AG09309 (cell line): ENCODE data around the gene SOBP.
A peak's percentile ranks its signal among the peaks of the same experiment; 100 is the strongest.

Source experiments
- DNase-seq: peaks from one replicate; pipeline ENCODE4 v3.0.0-alpha.2; 2010; ENCODE audit warnings: low read depth
- H3K4me3 ChIP-seq: 2 replicates; pipeline ENCODE4 v1.5.1; 2011; ENCODE audit warnings: mild to moderate bottlenecking, low read depth, low read length, moderate library complexity; ENCODE audit not compliant: control insufficient read depth
- TF ChIP-seq, protein P1 (sequence below): IDR thresholded peaks from 2 replicates; pipeline ENCODE4 v1.5.1; 2011; ENCODE audit warnings: mild to moderate bottlenecking, low read depth, low read length, inconsistent platforms; ENCODE audit not compliant: insufficient read depth, control insufficient read depth; ENCODE audit errors: missing control alignments

The SOBP gene

DNA sequence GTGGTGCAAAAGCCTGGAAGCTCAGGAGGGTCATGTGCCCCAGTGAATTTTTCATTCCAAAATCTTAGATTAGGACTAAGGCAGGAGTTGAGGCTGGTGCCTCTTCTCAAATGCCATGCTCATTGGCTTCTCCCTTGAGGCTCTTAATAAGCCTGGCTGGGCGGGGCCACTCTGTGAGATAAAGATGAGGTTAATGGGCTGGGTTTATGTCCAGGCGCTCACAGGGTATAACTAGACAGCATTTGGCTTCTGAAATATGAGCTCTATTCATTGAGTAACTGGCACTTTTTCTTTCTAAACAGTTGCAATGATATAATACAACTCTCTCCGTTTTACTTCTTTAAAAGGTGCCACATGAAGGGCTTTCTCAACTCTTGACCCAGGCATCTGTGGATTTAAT, 177.9 kb downstream of the SOBP start:
- DNase-seq, result no peak
- TF ChIP-seq, protein P1, sequence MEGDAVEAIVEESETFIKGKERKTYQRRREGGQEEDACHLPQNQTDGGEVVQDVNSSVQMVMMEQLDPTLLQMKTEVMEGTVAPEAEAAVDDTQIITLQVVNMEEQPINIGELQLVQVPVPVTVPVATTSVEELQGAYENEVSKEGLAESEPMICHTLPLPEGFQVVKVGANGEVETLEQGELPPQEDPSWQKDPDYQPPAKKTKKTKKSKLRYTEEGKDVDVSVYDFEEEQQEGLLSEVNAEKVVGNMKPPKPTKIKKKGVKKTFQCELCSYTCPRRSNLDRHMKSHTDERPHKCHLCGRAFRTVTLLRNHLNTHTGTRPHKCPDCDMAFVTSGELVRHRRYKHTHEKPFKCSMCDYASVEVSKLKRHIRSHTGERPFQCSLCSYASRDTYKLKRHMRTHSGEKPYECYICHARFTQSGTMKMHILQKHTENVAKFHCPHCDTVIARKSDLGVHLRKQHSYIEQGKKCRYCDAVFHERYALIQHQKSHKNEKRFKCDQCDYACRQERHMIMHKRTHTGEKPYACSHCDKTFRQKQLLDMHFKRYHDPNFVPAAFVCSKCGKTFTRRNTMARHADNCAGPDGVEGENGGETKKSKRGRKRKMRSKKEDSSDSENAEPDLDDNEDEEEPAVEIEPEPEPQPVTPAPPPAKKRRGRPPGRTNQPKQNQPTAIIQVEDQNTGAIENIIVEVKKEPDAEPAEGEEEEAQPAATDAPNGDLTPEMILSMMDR, result no peak
- no peak overlapping the region for H3K4me3 ChIP-seq

- TF ChIP-seq, protein P1, result no peak
- DNase-seq, result no peak
- H3K4me3 ChIP-seq, result no peak overlapping the region
These were observed 179.0 kb downstream of the SOBP start for GRCh38 chr6:107668743-107669474.

DNA sequence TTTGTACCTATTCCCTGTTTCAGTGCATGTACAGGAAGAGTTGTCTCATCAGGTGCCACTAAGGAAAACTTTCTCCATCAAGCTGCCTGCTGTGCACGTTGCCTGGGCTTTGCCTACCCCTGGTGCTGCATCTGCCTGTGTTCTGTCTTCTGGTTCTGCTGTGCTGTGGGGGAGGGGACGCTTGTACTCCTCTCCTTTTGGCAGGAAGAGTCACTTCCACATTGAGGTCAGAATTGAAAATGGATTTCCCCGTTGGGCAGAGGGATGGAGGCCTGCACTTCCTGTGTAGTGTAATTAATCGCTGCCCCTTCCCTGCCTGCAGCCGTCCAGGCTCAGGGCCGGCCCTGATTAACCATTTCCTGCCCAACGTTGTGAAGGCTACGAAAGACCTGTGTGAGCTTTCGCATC, 180.9 kb downstream of the SOBP start:
- DNase-seq, result no peak
- H3K4me3 ChIP-seq, result no peak overlapping the region
- TF ChIP-seq, protein P1, result no peak

DNA sequence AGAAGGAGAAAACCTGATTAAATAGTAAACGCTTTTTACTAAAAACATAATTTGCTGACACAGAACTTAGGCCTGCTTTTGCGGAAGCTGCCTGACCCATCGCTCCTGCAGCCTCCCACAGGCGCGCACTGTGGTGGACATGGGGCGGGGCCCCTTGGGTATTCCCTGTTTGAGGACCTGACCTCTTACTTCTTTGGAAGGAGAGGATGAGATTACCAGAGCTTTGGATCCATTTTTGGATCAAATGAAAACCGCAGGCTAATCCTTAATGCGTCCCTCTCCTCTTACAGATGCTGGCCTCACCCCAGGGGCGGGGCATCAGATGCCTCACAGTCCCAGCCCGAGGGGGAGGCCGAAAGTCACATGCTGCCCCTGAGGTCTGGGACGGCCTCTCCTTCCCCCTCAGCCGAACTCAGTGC, 183.2 kb downstream of the SOBP start:
- no peak for DNase-seq
- TF ChIP-seq, protein P1, result no peak
- no peak overlapping the region for H3K4me3 ChIP-seq

DNA sequence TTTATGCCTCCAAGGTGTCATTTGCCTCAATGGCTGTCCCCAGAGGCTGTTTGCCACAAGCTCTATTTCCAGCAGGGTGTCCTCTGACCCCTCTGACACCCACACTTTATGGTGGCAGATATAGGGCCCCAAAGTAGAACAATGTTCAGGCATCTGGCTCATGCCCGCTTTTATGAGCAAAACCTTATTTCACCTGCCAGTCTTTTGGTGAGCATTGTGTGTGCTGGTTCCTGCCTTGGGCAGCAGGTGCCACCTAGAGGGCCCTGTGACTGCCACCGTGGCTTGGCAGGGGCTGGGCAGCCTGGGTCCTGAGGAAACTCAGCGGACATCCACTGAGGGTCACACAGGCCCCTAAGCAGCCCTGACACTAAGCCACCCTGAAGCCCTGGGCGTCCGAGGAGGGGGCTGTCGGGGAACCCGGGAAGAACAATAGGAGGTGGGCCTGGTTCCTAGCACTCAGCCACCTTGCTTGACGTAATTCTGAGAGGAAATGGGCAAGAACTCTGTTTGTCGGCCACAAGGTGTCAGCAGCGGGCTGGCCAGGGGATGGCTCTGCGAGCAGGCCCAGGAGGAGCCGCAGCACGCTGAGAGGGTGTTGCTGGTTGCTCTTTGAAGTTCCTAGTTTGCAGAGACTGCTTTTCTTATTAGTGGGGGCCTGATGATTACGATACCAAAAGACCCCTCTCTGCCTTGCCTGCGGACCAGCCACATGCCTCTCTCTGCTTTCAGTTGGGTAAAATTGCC, 185.2 kb downstream of the SOBP start:
- TF ChIP-seq, protein P1, result peak; percentile 95
- no peak overlapping the region for H3K4me3 ChIP-seq
- peak; percentile 49 for DNase-seq

DNA sequence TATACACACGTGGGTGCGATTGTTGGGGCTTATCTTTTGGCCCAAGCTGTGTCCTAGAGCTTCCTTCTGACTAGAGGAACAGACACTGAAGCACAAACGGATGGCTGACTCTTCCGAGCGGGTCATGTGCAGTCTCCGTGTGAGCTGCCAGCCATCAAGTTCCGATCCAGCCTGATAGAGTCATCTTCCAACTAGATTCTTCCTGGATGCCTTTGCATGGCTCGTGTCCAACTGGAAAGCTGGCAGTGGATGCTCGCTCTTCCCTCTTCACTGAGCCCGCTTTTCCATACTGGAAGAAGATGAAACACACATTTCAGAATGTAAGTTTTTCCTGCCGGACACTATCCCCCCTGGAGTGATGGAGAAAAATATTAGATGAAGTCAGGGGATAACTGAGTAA, 186.1 kb downstream of the SOBP start:
- H3K4me3 ChIP-seq, result no peak overlapping the region
- DNase-seq, result no peak
- TF ChIP-seq, protein P1, result no peak
